ENCODE results near the gene ZFP1.

- no peak for TF ChIP-seq EZH2phosphoT487 (IDR thresholded peaks at IDR 0.05; ENCODE audit: low read depth, severe bottlenecking, unreplicated experiment)
- TF ChIP-seq EZH2 (IDR thresholded peaks at IDR 0.05; ENCODE audit: borderline replicate concordance): no peak
- TF ChIP-seq, protein P1, sequence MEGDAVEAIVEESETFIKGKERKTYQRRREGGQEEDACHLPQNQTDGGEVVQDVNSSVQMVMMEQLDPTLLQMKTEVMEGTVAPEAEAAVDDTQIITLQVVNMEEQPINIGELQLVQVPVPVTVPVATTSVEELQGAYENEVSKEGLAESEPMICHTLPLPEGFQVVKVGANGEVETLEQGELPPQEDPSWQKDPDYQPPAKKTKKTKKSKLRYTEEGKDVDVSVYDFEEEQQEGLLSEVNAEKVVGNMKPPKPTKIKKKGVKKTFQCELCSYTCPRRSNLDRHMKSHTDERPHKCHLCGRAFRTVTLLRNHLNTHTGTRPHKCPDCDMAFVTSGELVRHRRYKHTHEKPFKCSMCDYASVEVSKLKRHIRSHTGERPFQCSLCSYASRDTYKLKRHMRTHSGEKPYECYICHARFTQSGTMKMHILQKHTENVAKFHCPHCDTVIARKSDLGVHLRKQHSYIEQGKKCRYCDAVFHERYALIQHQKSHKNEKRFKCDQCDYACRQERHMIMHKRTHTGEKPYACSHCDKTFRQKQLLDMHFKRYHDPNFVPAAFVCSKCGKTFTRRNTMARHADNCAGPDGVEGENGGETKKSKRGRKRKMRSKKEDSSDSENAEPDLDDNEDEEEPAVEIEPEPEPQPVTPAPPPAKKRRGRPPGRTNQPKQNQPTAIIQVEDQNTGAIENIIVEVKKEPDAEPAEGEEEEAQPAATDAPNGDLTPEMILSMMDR (IDR thresholded peaks at IDR 0.05; ENCODE audit: poor library complexity): no peak
Measured at GRCh38 chr16:75206749-75207451, 58.6 kb downstream of the ZFP1 start, which contains the start of gene CTRB2.
